T-cell (primary cell): ENCODE results near the gene CD2BP2. TPM values are rescaled to one million over a fixed set of nuclear protein-coding genes. Genes with fewer than 3 reads are reported as not detected.
A peak's percentile ranks its signal among the peaks of the same experiment; 100 is the strongest.
"Not testable (repeated sequence)": the region's sequence is repeated elsewhere in the genome, so short reads cannot be mapped to it uniquely, and the experiment has no call there.

Source experiments
- ATAC-seq, 4 experiments: fragments of 200-7000 bp in 3 of 4; fragments of 150-1000 bp in 1 of 4; cut with Tn5 transposase; replicated peaks in 1 of 4; 1 replicate in 3 of 4; 2 replicates in 1 of 4; pipeline ENCODE4 v1.10.0; 2021; ENCODE audit warnings: moderate library complexity in 3 of 4, mild to moderate bottlenecking in 2 of 4, moderate number of reproducible peaks in 1 of 4
- CTCF ChIA-PET, 2 donors: fragments of 300-600 bp; sonication (Branson Sonifier 250); formaldehyde crosslinking; loops; one replicate each; lab custom pipeline; 2022; ENCODE audit warnings: antibody characterized with exemption in 2 of 2; lab: Charles Lee
- POLR2A ChIA-PET, 2 donors: fragments of 300-600 bp; sonication (Branson Sonifier 250); formaldehyde crosslinking; loops; one replicate each; lab custom pipeline; 2022; ENCODE audit warnings: antibody characterized with exemption in 2 of 2; lab: Charles Lee
- DNase-seq, 35 experiments: peaks; one replicate each; pipeline versions ENCODE4 v3.0.0 to v3.0.0-alpha.2; 2013 to 2023
- H3K27ac ChIP-seq: one replicate; pipeline ENCODE4 v1.5.1; 2013; ENCODE audit warnings: low read length
- H3K27me3 ChIP-seq, 2 experiments: replicated peaks in 1 of 2; 1 replicate in 1 of 2; 2 replicates in 1 of 2; pipeline versions ENCODE4 v1.6.1 to v1.7.0; 2013; ENCODE audit warnings: low read length in 1 of 2, mixed read lengths in 1 of 2; ENCODE audit not compliant: control insufficient read depth in 2 of 2, insufficient read depth in 2 of 2; ENCODE audit errors: extremely low read depth in 1 of 2
- H3K36me3 ChIP-seq, 2 donors: 1 replicate in 1 of 2; 2 replicates in 1 of 2; pipeline versions ENCODE4 v1.6.1 to v1.7.0; 2013; ENCODE audit warnings: low read length in 1 of 2; ENCODE audit not compliant: control insufficient read depth in 2 of 2, insufficient read depth in 1 of 2; ENCODE audit errors: extremely low read depth in 1 of 2
- H3K4me1 ChIP-seq, 2 experiments: 1 replicate in 1 of 2; 2 replicates in 1 of 2; pipeline versions ENCODE4 v1.6.1 to v1.7.0; 2013; ENCODE audit warnings: low read length in 2 of 2, mixed read lengths in 1 of 2; ENCODE audit not compliant: insufficient read depth in 2 of 2, control insufficient read depth in 1 of 2; ENCODE audit errors: extremely low read depth in 1 of 2
- H3K4me3 ChIP-seq, 2 donors: 1 replicate in 1 of 2; 2 replicates in 1 of 2; pipeline versions ENCODE4 v1.5.1 to v1.7.0; 2013; ENCODE audit warnings: mild to moderate bottlenecking in 2 of 2, low read length in 1 of 2, moderate library complexity in 1 of 2; ENCODE audit not compliant: control insufficient read depth in 1 of 2; ENCODE audit errors: extremely low read depth in 1 of 2
- H3K9me3 ChIP-seq: 2 replicates; pipeline ENCODE4 v1.7.0; 2013
- H3K27ac Mint-ChIP-seq, 2 donors: one replicate each; pipeline ENCODE4 v1.8.0; 2020 to 2021; ENCODE audit warnings: mild to moderate bottlenecking in 2 of 2, mixed read lengths in 2 of 2
- H3K27me3 Mint-ChIP-seq, 2 donors: one replicate each; pipeline ENCODE4 v1.8.0; 2021 to 2022; ENCODE audit warnings: mixed read lengths in 2 of 2
- H3K36me3 Mint-ChIP-seq: one replicate; pipeline ENCODE4 v1.8.0; 2021; ENCODE audit warnings: mixed read lengths
- H3K4me1 Mint-ChIP-seq, 3 donors: one replicate each; pipeline ENCODE4 v1.8.0; 2020 to 2022; ENCODE audit warnings: mixed read lengths in 3 of 3, mild to moderate bottlenecking in 1 of 3
- H3K4me3 Mint-ChIP-seq, 3 donors: one replicate each; pipeline ENCODE4 v1.8.0; 2020 to 2022; ENCODE audit warnings: mild to moderate bottlenecking in 3 of 3, mixed read lengths in 3 of 3, moderate library complexity in 3 of 3
- H3K9me3 Mint-ChIP-seq, 3 donors: one replicate each; pipeline ENCODE4 v1.8.0; 2020 to 2022; ENCODE audit warnings: mixed read lengths in 3 of 3
- WGBS: methylation state at CpG from one replicate; pipeline ENCODE4 v1.1.5; 2013; ENCODE audit warnings: missing lambda C conversion rate; ENCODE audit not compliant: insufficient coverage; 5-methylcytosine and 5-hydroxymethylcytosine counted together
- total RNA-seq, 35 experiments: library from RNA in 6 of 35; stranded (reverse) in 6 of 35; fragments of 120-200 nt in 1 of 35; gene quantifications; one replicate each; pipeline versions ENCODE4 v1.2.1 to v1.2.4 and lab custom pipeline; 2013 to 2026

CD2BP2 gene
- total RNA-seq, 5 donors from 2014 or later (not counting 1 experiment from before 2014, with no cell fraction given), result 38.9 to 80.3 (median 73.3) TPM

DNA sequence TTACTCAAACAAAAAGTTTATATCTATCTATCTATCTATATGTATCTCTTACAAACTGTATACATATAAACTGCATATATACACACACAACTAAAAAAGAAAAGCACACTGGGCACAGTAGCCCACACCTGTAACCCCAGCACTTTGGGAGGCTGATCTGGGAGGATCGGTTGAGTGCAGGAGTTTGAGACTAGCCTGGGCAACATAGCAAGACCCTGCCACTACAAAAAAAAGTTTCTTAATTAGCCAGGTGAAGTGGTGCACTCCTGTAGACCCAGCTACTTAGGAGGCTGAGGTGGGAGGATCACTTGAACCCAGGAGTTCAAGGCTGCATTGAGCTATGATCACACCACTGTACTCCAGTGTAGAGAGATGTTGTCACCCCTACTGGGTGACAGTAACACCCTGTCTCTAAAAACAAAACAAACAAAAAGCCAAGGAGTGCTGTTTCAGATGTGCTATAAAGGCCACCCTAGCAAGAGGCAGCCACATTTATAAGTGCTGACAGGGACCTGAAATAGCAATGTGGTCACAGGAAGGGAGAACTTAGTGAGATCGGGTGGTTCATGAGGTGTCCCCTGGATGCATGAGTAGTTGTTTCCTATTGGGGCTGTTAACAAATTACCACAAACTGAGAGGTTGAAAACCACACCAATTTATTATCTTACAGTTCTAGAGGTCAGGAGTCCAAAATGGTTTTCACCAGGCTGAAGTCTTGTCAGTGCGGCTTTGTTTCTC is 4.8 kb downstream of the CD2BP2 start:
- Histone ChIP-seq H3K27ac (peak overlapping the region; percentile 33), H3K4me1 (peaks cover 0 to 54% of the 10 kb centered on the region in 2 experiments), H3K4me3 (no peak overlapping the region), H3K9me3 (no peaks in the 10 kb centered on the region), H3K36me3 (peaks cover 12 to 38% of the 10 kb centered on the region in 2 donors), H3K27me3 (no peaks in the 10 kb centered on the region)
- 50% methylated on average over 1 of the region's 3 CpGs for WGBS
- peak overlapping the region in 1 of 3 donors; percentile 10 for H3K4me3 Mint-ChIP-seq
- no peaks in the 10 kb centered on the region for H3K27me3 Mint-ChIP-seq
- H3K4me1 Mint-ChIP-seq, result peaks cover 18 to 42% (median 24%) of the 10 kb centered on the region in 3 donors
- ChIA-PET POLR2A (interaction anchor here in 1 of 2 donors (0.6 kb wide), 2 partner anchors 21 to 114 kb away, joined by 5 to 7 read pairs; no protein-coding TSS in a partner anchor), CTCF (no interaction called here)
- H3K9me3 Mint-ChIP-seq, result no peaks in the 10 kb centered on the region
- ATAC-seq (no peak), DNase-seq (peak in 1 of 35 experiments; percentile 52)
- H3K36me3 Mint-ChIP-seq, result peaks cover 11% of the 10 kb centered on the region
- peak overlapping the region; percentile 59 to 72 for H3K27ac Mint-ChIP-seq

DNA sequence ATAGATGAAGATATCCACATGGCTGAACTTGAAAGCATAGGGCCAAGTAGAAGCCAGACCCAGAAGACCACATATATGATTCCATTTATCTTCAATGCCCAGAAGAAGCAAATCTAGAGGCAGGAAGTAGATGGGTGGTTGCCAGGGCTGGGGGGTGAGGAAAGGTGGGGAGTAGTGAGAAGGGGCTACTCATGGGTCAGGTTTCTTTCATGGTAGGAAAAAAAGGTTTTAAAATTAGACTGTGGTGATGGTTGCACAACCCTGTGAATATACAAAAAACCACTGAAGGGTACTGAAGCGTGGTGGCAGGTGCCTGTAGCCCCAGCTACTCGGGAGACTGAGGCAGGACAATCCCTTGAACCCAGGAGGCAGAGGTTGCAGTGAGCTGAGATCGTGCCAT is 5.4 kb downstream of the CD2BP2 start:
- no peaks in the 10 kb centered on the region for H3K27me3 ChIP-seq
- CTCF ChIA-PET, result no interaction called here
- H3K4me1 ChIP-seq, result peaks cover 0 to 51% of the 10 kb centered on the region in 2 experiments
- WGBS, result 74% methylated on average over 2 of the region's 3 CpGs
- Mint-ChIP-seq H3K36me3 (peaks cover 11% of the 10 kb centered on the region), H3K9me3 (no peaks in the 10 kb centered on the region), H3K27ac (peak overlapping the region; percentile 44 to 81), H3K27me3 (no peaks in the 10 kb centered on the region), H3K4me3 (no peak overlapping the region), H3K4me1 (peaks cover 14 to 38% (median 21%) of the 10 kb centered on the region in 3 donors)
- POLR2A ChIA-PET, result interaction anchor here (0.6 kb wide), 3 partner anchors 21 to 114 kb away, joined by 5 to 7 read pairs (median 6); no protein-coding TSS in a partner anchor
- no peak for ATAC-seq
- H3K36me3 ChIP-seq, result peaks cover 12 to 38% of the 10 kb centered on the region in 2 donors
- DNase-seq, result no peak
- H3K27ac ChIP-seq, result no peak overlapping the region
- H3K4me3 ChIP-seq, result no peak overlapping the region
- no peaks in the 10 kb centered on the region for H3K9me3 ChIP-seq

DNA sequence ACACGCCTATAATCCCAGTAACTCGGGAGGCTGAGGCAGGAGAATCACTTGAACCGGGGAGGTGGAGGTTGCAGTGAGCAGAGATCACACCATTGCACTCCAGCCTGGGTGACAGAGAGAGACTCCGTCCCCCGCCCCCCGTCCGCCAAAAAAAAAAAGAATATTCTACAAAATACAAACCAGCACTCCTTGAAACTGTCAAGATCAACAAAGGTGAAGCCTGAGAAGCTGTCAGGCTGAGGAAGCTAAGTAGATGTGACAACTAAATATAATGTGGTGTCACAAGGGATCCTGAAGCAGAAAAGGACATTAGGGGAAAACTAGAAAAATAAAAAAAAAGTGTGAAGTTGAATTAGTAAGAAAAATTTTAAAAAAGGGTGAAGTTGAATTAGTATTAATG is 6.2 kb downstream of the CD2BP2 start:
- H3K4me3 ChIP-seq, result no peak overlapping the region
- peaks cover 12 to 35% of the 10 kb centered on the region in 2 donors for H3K36me3 ChIP-seq
- ATAC-seq (no peak), DNase-seq (no peak)
- ChIA-PET CTCF (no interaction called here), POLR2A (interaction anchor here in 1 of 2 donors (0.6 kb wide), 3 partner anchors 29 to 285 kb away, joined by 3 to 6 read pairs (median 5); no protein-coding TSS in a partner anchor)
- peaks cover 0 to 43% of the 10 kb centered on the region in 2 experiments for H3K4me1 ChIP-seq
- H3K27ac ChIP-seq, result no peak overlapping the region
- Mint-ChIP-seq H3K27ac (peak overlapping the region; percentile 36 to 44), H3K27me3 (no peaks in the 10 kb centered on the region), H3K4me1 (peaks cover 6 to 30% (median 13%) of the 10 kb centered on the region in 3 donors), H3K9me3 (no peaks in the 10 kb centered on the region), H3K36me3 (peaks cover 11% of the 10 kb centered on the region), H3K4me3 (no peak overlapping the region)
- H3K27me3 ChIP-seq, result no peaks in the 10 kb centered on the region
- H3K9me3 ChIP-seq, result no peaks in the 10 kb centered on the region
- no CpG with 5 or more reads among the region's 7 CpGs for whole genome bisulfite sequencing

DNA sequence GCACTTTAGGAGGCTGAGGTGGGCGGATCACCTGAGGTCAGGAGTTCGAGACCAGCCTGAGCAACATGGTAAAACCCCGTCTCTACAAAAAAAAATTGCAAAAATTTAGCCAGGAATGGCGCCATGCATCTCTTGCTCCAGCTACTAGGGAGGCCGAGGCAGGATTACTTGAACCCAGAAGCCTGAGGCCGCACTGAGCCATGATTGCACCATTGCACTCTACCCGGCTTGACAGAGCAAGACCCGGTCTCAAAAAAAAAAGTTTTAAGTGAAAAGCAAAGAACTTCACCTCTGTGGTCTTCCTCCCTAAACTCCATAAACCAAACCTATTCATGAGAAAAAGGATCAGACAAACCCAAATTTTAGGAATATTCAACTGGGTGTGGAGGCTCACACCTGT is 7.0 kb downstream of the CD2BP2 start:
- Mint-ChIP-seq H3K4me1 (peaks cover 0 to 24% (median 8%) of the 10 kb centered on the region in 3 donors), H3K9me3 (no peaks in the 10 kb centered on the region), H3K27ac (peak overlapping the region in 1 of 2 donors; percentile 48), H3K27me3 (no peaks in the 10 kb centered on the region), H3K36me3 (peaks cover 11% of the 10 kb centered on the region), H3K4me3 (no peak overlapping the region)
- H3K4me1 ChIP-seq, result peaks cover 0 to 35% of the 10 kb centered on the region in 2 experiments
- WGBS, result 96% methylated on average over 8 of the region's 8 CpGs
- POLR2A ChIA-PET, result no interaction called here
- no peak for DNase-seq
- CTCF ChIA-PET, result no interaction called here
- H3K27me3 ChIP-seq, result no peaks in the 10 kb centered on the region
- no peak for ATAC-seq
- H3K9me3 ChIP-seq, result no peaks in the 10 kb centered on the region
- peaks cover 12 to 27% of the 10 kb centered on the region in 2 donors for H3K36me3 ChIP-seq
- no peak overlapping the region for H3K27ac ChIP-seq
- no peak overlapping the region for H3K4me3 ChIP-seq

DNA sequence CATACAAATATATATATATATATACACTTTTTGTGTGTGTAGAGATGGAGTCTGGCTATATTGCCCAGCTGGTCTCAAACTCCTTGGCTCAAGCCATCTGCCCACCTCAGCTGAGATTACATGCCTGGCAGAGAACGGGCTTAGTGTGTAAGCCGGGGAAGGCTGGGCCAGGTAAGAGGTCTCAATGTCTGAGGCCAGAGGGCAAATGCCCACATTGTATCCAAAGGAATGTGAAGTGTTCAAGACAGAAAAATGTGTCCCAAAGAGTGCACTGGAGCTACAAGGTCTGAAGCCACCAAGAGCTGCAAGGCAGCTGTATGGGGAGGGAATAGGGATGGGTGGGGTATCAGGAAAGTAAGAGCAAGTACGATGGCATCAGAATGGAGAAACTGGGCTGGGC is 8.8 kb downstream of the CD2BP2 start:
- no peaks in the 10 kb centered on the region for H3K9me3 ChIP-seq
- H3K9me3 Mint-ChIP-seq, result no peaks in the 10 kb centered on the region
- H3K27ac Mint-ChIP-seq, result no peak overlapping the region
- peaks cover 9% of the 10 kb centered on the region in 2 donors for H3K36me3 ChIP-seq
- ChIA-PET CTCF (no interaction called here), POLR2A (interaction anchor here in 1 of 2 donors (0.6 kb wide), 1 partner anchor 257 kb away, joined by 3 read pairs; no protein-coding TSS in a partner anchor)
- peaks cover 8% of the 10 kb centered on the region for H3K36me3 Mint-ChIP-seq
- ATAC-seq (no peak), DNase-seq (no peak)
- no peak overlapping the region for H3K4me3 Mint-ChIP-seq
- no peaks in the 10 kb centered on the region for H3K27me3 Mint-ChIP-seq
- WGBS, result 100% methylated on average over 2 of the region's 3 CpGs
- peaks cover 0 to 17% (median 4%) of the 10 kb centered on the region in 3 donors for H3K4me1 Mint-ChIP-seq
- H3K4me1 ChIP-seq, result peaks cover 0 to 24% of the 10 kb centered on the region in 2 experiments
- no peak overlapping the region for H3K27ac ChIP-seq
- no peak overlapping the region for H3K4me3 ChIP-seq
- no peaks in the 10 kb centered on the region for H3K27me3 ChIP-seq

DNA sequence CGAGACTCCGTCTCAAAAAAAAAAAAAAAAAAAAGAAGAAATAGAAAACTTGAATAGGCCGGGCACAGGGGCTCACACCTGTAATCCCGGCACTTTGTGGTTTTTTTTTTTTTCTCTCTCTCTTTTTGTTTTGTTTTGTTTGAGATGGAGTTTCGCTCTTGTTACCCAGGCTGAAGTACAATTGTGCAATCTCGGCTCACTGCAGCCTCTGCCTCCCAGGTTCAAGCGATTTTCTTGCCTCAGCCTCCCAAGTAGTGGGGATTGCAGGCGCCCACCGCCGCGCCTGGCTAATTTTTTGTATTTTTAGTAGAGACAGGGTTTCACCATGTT is 11.7 kb downstream of the CD2BP2 start:
- ATAC-seq, H3K9me3 Mint-ChIP-seq, H3K4me1 Mint-ChIP-seq, DNase-seq, H3K36me3 ChIP-seq, H3K27ac ChIP-seq, POLR2A ChIA-PET, H3K27ac Mint-ChIP-seq, H3K9me3 ChIP-seq, H3K4me1 ChIP-seq, H3K36me3 Mint-ChIP-seq, H3K27me3 ChIP-seq, H3K27me3 Mint-ChIP-seq, H3K4me3 ChIP-seq, H3K4me3 Mint-ChIP-seq: not testable (repeated sequence)
- CTCF ChIA-PET, result interaction anchor here in 1 of 2 donors (0.5 kb wide), 1 partner anchor 23 kb away, joined by 4 read pairs; no protein-coding TSS in a partner anchor
- WGBS, result 80% methylated on average over 2 of the region's 11 CpGs
